ENCODE results near the gene ATP1B4. TPM values are rescaled to one million over a fixed set of nuclear protein-coding genes. Genes with fewer than 3 reads are reported as not detected.

Gene ATP1B4
- total and polyA plus RNA-seq, 2 of the 13 experiments (the other 11 are each of a cell fraction or from before 2014, with no cell fraction given) = not detected

GRCh38 chrX:120365320-120365719 is 3.4 kb downstream of the ATP1B4 start:
- H3K36me3 ChIP-seq (replicated peaks in 1 of 2; ENCODE audit: control insufficient read depth in 1 of 2, insufficient read depth in 2 of 2, low read length in 2 of 2) = no peaks in the 10 kb centered on the region
- FAIRE-seq (no peak), ATAC-seq (peak; percentile 70), DNase-seq (ENCODE audit: low spot score) (peak; percentile 6)
- no TSS peak for BruUV-seq (replicated peaks)
- H3K4me2 ChIP-seq (ENCODE audit: low read depth, low read length) = no peak overlapping the region
- no peaks in the 10 kb centered on the region for H3K4me1 ChIP-seq (ENCODE audit: insufficient read depth, low read length)
- no peaks in the 10 kb centered on the region for H3K27me3 ChIP-seq (ENCODE audit: control insufficient read depth in 1 of 2, insufficient read depth in 2 of 2, low read length in 2 of 2)
- no peaks in the 10 kb centered on the region for H3K79me2 ChIP-seq (ENCODE audit: insufficient read depth, low read length)
- no peaks in the 10 kb centered on the region for H3K9me3 ChIP-seq (ENCODE audit: low read length)
- WGBS (ENCODE audit: low lambda C conversion rate) = no CpG with 5 or more reads among the region's 2 CpGs
- H3K4me3 ChIP-seq (replicated peaks in 1 of 3; ENCODE audit: insufficient read depth in 1 of 3, low read depth in 2 of 3, low read length in 3 of 3) = no peak overlapping the region
- H4K20me1 ChIP-seq (ENCODE audit: insufficient read depth, low read length) = no peaks in the 10 kb centered on the region
- in situ Hi-C loops (cut with HindIII; ENCODE audit: extremely low pct_ligation_motif_present, low pct_unique_long_range_greater_than_20kb) (loop anchor here (10.0 kb wide), 1 partner anchor 109 kb away; no protein-coding TSS in a partner anchor), intact Hi-C loops (cut with micrococcal nuclease; ENCODE audit: unreplicated experiment) (loop anchor here (1.0 kb wide), 1 partner anchor 110 kb away; no protein-coding TSS in a partner anchor)
- POLR2A ChIA-PET = no interaction called here
- no peak overlapping the region for H2AFZ ChIP-seq (ENCODE audit: low read length)
- CTCF ChIA-PET (ENCODE audit: low intra/inter-chr PET ratio, low total read pairs) = no interaction called here
- no peak overlapping the region for H3K27ac ChIP-seq (ENCODE audit: extremely low read length, insufficient read depth, low read length)
- no peak overlapping the region for H3K9ac ChIP-seq (ENCODE audit: insufficient read depth, low read depth, low read length)
- TF ChIP-seq NR1H2 (CRISPR knock-in tag; IDR thresholded peaks at IDR 0.05; ENCODE audit: borderline replicate concordance, low read depth) = no peak
- TF ChIP-seq ZBTB10 (CRISPR knock-in tag; IDR thresholded peaks at IDR 0.05; ENCODE audit: borderline replicate concordance) = no peak
- no peak for TF ChIP-seq ZNF850 (CRISPR knock-in tag; conservative IDR thresholded peaks at IDR 0.05)
- no peak for TF ChIP-seq PAF1 (CRISPR knock-in tag; IDR thresholded peaks at IDR 0.05)
- TF ChIP-seq, protein P1, sequence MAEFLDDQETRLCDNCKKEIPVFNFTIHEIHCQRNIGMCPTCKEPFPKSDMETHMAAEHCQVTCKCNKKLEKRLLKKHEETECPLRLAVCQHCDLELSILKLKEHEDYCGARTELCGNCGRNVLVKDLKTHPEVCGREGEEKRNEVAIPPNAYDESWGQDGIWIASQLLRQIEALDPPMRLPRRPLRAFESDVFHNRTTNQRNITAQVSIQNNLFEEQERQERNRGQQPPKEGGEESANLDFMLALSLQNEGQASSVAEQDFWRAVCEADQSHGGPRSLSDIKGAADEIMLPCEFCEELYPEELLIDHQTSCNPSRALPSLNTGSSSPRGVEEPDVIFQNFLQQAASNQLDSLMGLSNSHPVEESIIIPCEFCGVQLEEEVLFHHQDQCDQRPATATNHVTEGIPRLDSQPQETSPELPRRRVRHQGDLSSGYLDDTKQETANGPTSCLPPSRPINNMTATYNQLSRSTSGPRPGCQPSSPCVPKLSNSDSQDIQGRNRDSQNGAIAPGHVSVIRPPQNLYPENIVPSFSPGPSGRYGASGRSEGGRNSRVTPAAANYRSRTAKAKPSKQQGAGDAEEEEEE (CRISPR knock-in tag; IDR thresholded peaks at IDR 0.05; ENCODE audit: borderline replicate concordance) = no peak
- TF ChIP-seq ZNF430 (CRISPR knock-in tag; IDR thresholded peaks at IDR 0.05) = no peak
- no peak for TF ChIP-seq ZNF782 (CRISPR knock-in tag; IDR thresholded peaks at IDR 0.05; ENCODE audit: borderline replicate concordance)
- TF ChIP-seq, protein P2, sequence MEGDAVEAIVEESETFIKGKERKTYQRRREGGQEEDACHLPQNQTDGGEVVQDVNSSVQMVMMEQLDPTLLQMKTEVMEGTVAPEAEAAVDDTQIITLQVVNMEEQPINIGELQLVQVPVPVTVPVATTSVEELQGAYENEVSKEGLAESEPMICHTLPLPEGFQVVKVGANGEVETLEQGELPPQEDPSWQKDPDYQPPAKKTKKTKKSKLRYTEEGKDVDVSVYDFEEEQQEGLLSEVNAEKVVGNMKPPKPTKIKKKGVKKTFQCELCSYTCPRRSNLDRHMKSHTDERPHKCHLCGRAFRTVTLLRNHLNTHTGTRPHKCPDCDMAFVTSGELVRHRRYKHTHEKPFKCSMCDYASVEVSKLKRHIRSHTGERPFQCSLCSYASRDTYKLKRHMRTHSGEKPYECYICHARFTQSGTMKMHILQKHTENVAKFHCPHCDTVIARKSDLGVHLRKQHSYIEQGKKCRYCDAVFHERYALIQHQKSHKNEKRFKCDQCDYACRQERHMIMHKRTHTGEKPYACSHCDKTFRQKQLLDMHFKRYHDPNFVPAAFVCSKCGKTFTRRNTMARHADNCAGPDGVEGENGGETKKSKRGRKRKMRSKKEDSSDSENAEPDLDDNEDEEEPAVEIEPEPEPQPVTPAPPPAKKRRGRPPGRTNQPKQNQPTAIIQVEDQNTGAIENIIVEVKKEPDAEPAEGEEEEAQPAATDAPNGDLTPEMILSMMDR (CRISPR knock-in tag; IDR thresholded peaks at IDR 0.05) = peak; percentile 51
- no peak for TF ChIP-seq TRIM24 (CRISPR knock-in tag; IDR thresholded peaks at IDR 0.05)
- TF ChIP-seq STAG1 (CRISPR knock-in tag; IDR thresholded peaks at IDR 0.05) = 0 out of 2 replicates have a peak, but pooled peaks have one; percentile 17
- no peak for TF ChIP-seq MED13 (CRISPR knock-in tag; IDR thresholded peaks at IDR 0.05)
- TF ChIP-seq, protein P3, sequence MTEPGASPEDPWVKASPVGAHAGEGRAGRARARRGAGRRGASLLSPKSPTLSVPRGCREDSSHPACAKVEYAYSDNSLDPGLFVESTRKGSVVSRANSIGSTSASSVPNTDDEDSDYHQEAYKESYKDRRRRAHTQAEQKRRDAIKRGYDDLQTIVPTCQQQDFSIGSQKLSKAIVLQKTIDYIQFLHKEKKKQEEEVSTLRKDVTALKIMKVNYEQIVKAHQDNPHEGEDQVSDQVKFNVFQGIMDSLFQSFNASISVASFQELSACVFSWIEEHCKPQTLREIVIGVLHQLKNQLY (CRISPR knock-in tag; IDR thresholded peaks at IDR 0.05) = no peak
- TF ChIP-seq, protein P4, sequence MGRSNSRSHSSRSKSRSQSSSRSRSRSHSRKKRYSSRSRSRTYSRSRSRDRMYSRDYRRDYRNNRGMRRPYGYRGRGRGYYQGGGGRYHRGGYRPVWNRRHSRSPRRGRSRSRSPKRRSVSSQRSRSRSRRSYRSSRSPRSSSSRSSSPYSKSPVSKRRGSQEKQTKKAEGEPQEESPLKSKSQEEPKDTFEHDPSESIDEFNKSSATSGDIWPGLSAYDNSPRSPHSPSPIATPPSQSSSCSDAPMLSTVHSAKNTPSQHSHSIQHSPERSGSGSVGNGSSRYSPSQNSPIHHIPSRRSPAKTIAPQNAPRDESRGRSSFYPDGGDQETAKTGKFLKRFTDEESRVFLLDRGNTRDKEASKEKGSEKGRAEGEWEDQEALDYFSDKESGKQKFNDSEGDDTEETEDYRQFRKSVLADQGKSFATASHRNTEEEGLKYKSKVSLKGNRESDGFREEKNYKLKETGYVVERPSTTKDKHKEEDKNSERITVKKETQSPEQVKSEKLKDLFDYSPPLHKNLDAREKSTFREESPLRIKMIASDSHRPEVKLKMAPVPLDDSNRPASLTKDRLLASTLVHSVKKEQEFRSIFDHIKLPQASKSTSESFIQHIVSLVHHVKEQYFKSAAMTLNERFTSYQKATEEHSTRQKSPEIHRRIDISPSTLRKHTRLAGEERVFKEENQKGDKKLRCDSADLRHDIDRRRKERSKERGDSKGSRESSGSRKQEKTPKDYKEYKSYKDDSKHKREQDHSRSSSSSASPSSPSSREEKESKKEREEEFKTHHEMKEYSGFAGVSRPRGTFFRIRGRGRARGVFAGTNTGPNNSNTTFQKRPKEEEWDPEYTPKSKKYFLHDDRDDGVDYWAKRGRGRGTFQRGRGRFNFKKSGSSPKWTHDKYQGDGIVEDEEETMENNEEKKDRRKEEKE (IDR thresholded peaks at IDR 0.05) = no peak
- no peak for TF ChIP-seq ZNF460 (CRISPR knock-in tag; IDR thresholded peaks at IDR 0.05; ENCODE audit: borderline replicate concordance)
- TF ChIP-seq RNF2 (conservative IDR thresholded peaks at IDR 0.05; ENCODE audit: low read depth) = no peak
- TF ChIP-seq SMC3 (IDR thresholded peaks at IDR 0.05; ENCODE audit: low read length) = peak; percentile 15; the same call in 1 of the 2 replicates
